Measurements from ENCODE around the gene ARHGAP22. TPM values are rescaled to one million over a fixed set of nuclear protein-coding genes. Genes with fewer than 3 reads are reported as not detected.

The ARHGAP22 gene
- total RNA-seq, 6 donors from 2014 or later: 1.4 to 25.1 (median 7.1) TPM

DNA sequence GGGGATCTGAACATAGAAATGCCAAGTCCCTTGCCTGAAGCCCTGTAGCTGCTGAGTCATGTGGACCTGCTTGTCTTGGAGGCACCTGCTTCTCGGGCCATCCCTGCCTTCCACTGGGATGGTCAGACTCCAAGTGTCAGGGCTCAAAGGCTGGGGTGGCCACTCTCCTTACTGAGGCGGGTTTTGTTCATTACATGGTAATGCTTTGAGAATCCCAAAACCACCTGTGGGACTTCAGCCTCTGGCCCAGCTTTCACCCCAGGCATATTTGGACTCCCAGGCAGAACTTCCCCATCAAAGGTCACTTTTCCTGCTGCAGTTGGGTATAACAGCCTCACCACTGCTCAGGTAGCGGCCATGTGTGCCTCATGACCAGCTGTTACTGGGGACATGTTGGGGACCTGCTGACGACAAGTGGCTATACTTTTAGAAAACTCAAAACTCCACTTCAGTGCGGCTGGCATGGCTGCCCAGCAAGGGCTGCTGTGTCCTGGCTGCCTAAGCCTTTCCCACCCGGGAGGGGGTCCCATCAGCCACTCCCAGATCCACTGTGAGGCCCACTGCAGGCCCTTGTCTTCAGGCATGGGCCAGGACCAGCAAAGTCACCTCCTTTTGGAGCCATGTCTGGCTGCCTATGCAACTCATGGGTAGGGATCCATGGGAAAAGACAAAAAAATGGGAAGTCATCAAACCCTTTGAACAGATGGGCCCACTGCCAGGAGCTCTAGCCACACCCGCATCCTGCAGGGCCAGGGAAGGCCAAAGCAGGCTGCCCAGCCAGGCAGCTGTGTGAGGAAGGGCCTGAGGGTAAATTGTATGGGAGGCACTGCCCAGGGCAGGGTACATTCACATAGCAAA, 96.7 kb downstream of the ARHGAP22 start:
- DNase-seq (peak in 1 of 2 donors; percentile 35), ATAC-seq (ENCODE audit: low FRiP score in 2 of 2) (peak in 1 of 2 donors; percentile 43)
- peaks cover 0 to 6% (median 0%) of the 10 kb centered on the region in 4 donors for H3K4me1 ChIP-seq
- no peak overlapping the region for H3K4me3 ChIP-seq
- WGBS, 2 donors: 77 to 83% methylated on average over 3 to 7 of the region's 7 CpGs
- no peak overlapping the region for H3K27ac ChIP-seq
- no peaks in the 10 kb centered on the region for H3K9me3 ChIP-seq
- no peaks in the 10 kb centered on the region for H3K27me3 ChIP-seq
- TF ChIP-seq EP300 (IDR thresholded peaks at IDR 0.05): no peak
- TF ChIP-seq POLR2A (IDR thresholded peaks at IDR 0.05): no peak
- TF ChIP-seq POLR2AphosphoS5 (IDR thresholded peaks at IDR 0.05): no peak
- TF ChIP-seq, protein P1, sequence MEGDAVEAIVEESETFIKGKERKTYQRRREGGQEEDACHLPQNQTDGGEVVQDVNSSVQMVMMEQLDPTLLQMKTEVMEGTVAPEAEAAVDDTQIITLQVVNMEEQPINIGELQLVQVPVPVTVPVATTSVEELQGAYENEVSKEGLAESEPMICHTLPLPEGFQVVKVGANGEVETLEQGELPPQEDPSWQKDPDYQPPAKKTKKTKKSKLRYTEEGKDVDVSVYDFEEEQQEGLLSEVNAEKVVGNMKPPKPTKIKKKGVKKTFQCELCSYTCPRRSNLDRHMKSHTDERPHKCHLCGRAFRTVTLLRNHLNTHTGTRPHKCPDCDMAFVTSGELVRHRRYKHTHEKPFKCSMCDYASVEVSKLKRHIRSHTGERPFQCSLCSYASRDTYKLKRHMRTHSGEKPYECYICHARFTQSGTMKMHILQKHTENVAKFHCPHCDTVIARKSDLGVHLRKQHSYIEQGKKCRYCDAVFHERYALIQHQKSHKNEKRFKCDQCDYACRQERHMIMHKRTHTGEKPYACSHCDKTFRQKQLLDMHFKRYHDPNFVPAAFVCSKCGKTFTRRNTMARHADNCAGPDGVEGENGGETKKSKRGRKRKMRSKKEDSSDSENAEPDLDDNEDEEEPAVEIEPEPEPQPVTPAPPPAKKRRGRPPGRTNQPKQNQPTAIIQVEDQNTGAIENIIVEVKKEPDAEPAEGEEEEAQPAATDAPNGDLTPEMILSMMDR (IDR thresholded peaks at IDR 0.05): no peak
- no peaks in the 10 kb centered on the region for H3K36me3 ChIP-seq

DNA sequence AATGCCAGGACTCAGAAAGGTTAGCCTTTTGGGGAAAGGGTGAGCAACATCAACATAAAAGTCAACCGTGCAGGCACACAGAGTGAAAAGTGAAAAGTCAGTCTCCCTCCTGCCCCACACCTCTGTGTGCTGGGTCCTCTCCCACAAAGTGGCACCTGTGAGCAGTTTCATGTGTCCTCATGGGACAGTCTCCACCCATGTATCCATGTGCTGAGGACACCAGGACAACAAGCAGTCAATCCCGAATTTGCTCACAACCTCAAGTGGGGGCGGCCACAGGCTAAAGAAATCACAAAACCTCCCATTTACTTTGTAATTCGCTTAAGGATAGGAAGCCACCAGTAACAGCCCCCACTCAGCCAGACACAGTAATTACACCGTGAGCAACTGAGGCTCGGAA, 97.4 kb downstream of the ARHGAP22 start:
- WGBS, 2 donors: 79 to 89% methylated on average over 5 to 6 of the region's 6 CpGs
- TF ChIP-seq, protein P1 (IDR thresholded peaks at IDR 0.05): no peak
- TF ChIP-seq POLR2AphosphoS5 (IDR thresholded peaks at IDR 0.05) (no peak), POLR2A (IDR thresholded peaks at IDR 0.05) (no peak), EP300 (IDR thresholded peaks at IDR 0.05) (no peak)
- Histone ChIP-seq H3K9me3 (no peaks in the 10 kb centered on the region), H3K27ac (no peak overlapping the region), H3K4me1 (peaks cover 0 to 6% (median 0%) of the 10 kb centered on the region in 4 donors), H3K27me3 (no peaks in the 10 kb centered on the region), H3K4me3 (no peak overlapping the region), H3K36me3 (no peaks in the 10 kb centered on the region)
- DNase-seq (no peak), ATAC-seq (ENCODE audit: low FRiP score in 2 of 2) (no peak)

DNA sequence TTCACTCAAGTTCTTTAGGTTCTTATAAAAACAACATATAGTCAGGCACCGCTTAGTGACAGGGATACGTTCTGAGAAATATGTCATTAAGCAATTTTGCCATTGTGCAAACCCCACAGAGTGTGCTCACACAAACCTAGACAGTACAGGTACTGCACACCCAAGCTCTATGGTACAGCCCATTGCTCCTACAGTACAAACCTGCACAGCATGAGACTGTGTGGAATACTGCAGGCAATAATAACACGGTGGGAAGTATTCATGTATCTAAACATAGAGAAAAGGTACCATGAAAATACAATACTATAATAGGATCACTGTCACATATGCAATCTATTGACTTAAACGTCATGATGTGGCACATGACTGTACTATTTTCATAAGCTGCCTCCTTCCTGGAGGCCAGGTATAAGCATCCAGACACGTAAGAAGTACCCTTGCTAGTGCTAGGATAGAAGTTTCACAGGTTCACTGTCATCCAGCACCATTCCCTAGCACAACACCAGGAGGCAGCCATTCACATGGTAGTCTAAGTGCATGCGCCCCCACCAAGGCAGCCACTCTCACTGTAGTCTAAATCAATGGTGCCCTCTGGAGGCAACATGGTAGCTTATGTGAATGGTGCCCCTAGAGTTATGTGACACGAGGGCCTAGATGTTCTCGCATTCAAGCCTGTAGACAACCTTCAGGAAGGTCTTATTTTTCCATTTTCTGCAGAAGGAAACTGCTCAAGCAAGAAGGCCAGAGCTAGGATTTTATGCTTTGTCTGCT, 98.5 kb downstream of the ARHGAP22 start:
- TF ChIP-seq POLR2A (IDR thresholded peaks at IDR 0.05): no peak
- TF ChIP-seq EP300 (IDR thresholded peaks at IDR 0.05): no peak
- TF ChIP-seq, protein P1 (IDR thresholded peaks at IDR 0.05): peak in 3 of 6 experiments; percentile 4 to 23 (median 10)
- no peak for TF ChIP-seq POLR2AphosphoS5 (IDR thresholded peaks at IDR 0.05)
- WGBS, 2 donors: 80 to 87% methylated on average over 8 of the region's 8 CpGs
- ATAC-seq (ENCODE audit: low FRiP score in 2 of 2) (peak in 1 of 2 donors; percentile 34), DNase-seq (no peak)
- Histone ChIP-seq H3K27me3 (no peaks in the 10 kb centered on the region), H3K36me3 (no peaks in the 10 kb centered on the region), H3K4me1 (peaks cover 0 to 6% (median 0%) of the 10 kb centered on the region in 4 donors), H3K9me3 (no peaks in the 10 kb centered on the region), H3K27ac (no peak overlapping the region), H3K4me3 (no peak overlapping the region)

DNA sequence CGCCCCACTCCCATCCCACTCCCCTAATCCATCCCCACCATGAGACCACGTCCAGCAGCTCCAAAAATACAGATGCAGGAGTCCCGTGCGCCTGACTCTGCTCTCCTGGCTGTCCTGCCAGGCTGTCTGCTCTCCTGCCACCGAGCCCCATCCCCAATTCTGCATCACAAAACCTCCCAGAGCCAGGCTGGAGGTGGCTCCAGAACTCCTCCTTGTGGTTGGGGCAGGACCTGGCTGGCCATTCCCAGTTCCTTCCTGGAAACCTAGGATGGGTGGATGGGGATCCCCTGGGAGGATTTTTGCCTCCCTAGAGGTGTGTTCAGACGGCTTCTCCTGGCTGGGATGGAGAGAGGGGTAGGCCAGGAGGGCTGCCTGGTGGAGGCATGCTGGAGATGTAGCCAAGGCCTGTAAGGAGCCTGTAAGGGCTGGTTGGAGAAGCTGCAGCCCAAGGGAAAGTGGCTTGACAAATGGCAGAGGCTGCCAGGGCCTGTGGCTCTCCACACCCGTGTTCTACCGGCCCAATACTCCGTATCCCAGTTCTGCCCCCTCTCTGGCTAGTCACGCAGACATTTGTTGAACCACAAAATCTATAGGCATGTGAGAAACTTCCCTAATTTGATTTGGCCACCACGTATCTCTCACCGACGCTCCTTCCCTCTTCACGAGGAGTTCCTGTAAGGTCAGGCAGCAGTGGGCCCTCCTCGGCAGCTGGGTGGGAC, 99.3 kb downstream of the ARHGAP22 start:
- H3K27me3 ChIP-seq: no peaks in the 10 kb centered on the region
- no peak overlapping the region for H3K27ac ChIP-seq
- no peaks in the 10 kb centered on the region for H3K9me3 ChIP-seq
- H3K4me1 ChIP-seq: peaks cover 0 to 6% (median 0%) of the 10 kb centered on the region in 4 donors
- H3K36me3 ChIP-seq: no peaks in the 10 kb centered on the region
- H3K4me3 ChIP-seq: no peak overlapping the region
- ATAC-seq (ENCODE audit: low FRiP score in 2 of 2) (peak in 1 of 2 donors; percentile 34), DNase-seq (no peak)
- 73 to 80% methylated on average over 14 to 15 of the region's 15 CpGs for WGBS, 2 donors
- TF ChIP-seq EP300 (IDR thresholded peaks at IDR 0.05) (no peak), POLR2AphosphoS5 (IDR thresholded peaks at IDR 0.05) (no peak), POLR2A (IDR thresholded peaks at IDR 0.05) (no peak)
- TF ChIP-seq, protein P1 (IDR thresholded peaks at IDR 0.05): peak in 1 of 6 experiments; percentile 8

Data from upper lobe of left lung (tissue), 6 donors.